ENCODE measurements around the gene PIGO.

PIGO gene

DNA sequence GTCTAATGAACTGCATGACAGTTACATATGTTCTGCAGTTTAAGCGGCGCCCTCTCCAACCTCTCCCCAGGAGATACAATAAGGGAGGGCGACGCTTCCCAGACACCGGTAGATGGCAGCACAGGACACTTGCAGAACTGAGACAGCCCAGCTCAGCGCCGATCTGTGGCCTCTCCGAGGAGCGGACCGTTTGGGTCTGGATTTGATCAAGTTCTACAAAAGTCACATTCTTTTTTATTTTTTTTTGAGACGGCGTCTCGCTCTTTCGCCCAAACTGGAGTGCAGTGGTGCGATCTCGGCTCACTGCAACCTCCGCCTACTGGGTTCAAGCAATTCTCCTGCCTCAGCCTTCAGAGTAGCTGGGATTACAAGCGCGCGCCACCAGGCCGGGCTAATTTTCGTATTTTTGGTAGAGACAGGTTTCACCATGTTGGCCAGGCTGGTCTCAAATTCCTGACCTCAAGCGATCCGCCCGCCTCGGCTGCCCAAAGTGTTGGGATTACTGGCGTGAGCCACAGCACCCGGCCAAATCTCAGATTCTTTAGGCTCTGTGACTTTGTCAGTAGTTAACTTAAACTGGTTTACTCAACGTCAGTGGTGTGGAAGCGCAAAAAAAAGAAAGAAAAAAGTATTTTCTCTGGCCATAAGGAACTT, 20.6 kb upstream of the PIGO start:
- H3K4me3 ChIP-seq (ENCODE audit: low read length), result peak overlapping the region; percentile 67
- TF ChIP-seq CTCF (IDR thresholded peaks at IDR 0.05; ENCODE audit: insufficient read depth, low read depth, low read length, missing control alignments), result peak; percentile 97
- peak; percentile 94 for DNase-seq (ENCODE audit: low read depth)

- peak; percentile 14 for DNase-seq (ENCODE audit: low read depth)
- TF ChIP-seq CTCF (IDR thresholded peaks at IDR 0.05; ENCODE audit: insufficient read depth, low read depth, low read length, missing control alignments), result no peak
- peak overlapping the region; percentile 67 for H3K4me3 ChIP-seq (ENCODE audit: low read length)
These were observed 20.1 kb upstream of the PIGO start for GRCh38 chr9:35116539-35116897.

DNA sequence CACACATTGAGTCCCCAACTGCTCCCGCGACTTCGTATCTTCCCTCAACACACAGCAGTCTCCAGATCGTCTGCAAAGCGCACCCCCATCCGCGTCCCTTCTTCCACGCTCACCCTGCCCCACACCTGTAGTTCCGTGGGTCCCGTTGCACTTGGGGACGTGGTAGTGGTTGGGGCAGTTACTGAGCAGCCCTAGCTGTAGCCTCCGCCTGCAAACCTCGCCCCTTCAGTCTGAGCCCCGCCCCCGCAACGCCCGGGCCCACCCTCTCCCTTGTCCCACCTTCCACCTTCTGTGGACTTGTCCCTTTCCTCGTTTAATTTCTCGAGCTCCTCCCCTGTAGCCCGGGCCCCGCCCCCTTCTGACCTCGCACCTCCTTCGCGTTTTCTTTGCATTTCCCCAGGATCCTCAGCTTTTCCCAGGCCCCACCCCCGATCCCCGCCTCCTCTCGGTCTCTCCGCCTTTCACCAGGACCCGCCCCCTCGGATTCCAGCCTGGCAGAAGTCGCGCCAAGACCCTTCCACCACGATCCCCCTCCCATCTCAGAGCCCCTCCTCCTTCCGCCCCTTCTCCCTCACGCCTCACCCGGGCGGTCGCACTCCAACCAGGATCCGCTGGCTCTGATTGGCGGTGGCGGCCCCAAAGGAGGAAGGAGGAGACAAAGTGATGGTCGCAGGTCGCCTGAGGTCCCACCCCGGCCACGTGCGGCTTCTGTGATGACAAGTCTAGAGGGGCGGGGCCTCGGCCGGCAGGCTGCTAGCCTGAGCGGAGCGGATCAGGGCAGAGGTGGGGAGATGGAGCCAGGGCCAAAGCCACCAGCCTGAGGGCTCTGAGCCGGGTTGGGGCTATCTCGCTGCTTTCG, 19.5 kb upstream of the PIGO start, which contains the start of gene ATOSB:
Gene ATOSB (minus strand): TSS at position 183 of the 859 bp plus-strand sequence. CDS start 7,588 bp downstream, outside the sequence.
- H3K4me3 ChIP-seq (ENCODE audit: low read length), result peak within 1 kb of the TSS; percentile 67
- no peak for TF ChIP-seq CTCF (IDR thresholded peaks at IDR 0.05; ENCODE audit: insufficient read depth, low read depth, low read length, missing control alignments)
- DNase-seq (ENCODE audit: low read depth), result peak; percentile 97

DNA sequence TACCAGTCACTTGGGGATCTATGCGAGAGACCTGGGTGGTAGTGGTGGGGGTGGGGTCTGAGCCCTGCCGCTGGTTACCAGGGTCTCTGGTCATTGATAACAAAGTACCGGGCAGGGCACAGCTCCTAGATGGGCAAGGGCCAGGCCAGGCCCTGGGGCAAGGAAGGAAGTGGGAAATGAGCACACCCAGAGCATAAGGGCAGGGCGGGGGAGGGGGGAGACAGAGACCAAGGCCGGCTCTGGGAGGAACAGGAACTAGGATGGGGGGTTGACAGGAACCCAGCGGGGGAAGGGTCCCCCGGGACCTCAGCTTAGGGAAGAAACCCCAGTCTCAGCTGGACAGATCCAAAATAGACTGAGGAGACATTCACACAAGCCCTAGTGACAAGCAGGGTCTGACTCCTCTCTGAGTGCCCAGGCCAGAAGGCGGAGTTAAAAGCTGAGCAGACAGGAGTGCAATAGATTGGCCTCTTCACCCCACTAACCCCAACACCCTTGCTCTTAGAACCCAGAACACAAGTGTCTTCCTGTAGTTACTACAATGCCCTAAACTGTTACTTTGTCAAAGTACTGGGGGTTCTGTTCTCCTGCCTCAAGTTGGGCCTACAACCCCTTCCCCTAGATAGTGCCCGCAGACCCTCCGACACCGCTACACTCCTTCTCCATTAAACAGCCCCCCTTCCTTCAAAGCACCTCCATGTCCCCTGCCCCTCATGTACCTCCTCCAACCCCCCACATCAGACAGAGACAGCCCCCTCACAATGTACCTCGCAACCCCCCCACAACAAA, 18.6 kb upstream of the PIGO start:
- peak; percentile 62 for DNase-seq (ENCODE audit: low read depth)
- TF ChIP-seq CTCF (IDR thresholded peaks at IDR 0.05; ENCODE audit: insufficient read depth, low read depth, low read length, missing control alignments), result no peak

GRCh38 chr9:35114113-35114839, 17.9 kb upstream of the PIGO start:
- TF ChIP-seq CTCF (IDR thresholded peaks at IDR 0.05; ENCODE audit: insufficient read depth, low read depth, low read length, missing control alignments), result no peak

More for the DNA sequence above, 18.6 kb upstream of the PIGO start:
- peak overlapping the region; percentile 67 for H3K4me3 ChIP-seq (ENCODE audit: low read length)

More at GRCh38 chr9:35114113-35114839, 17.9 kb upstream of the PIGO start:
- H3K4me3 ChIP-seq (ENCODE audit: low read length), result peak overlapping the region; percentile 67
- peak; percentile 97 for DNase-seq (ENCODE audit: low read depth)
